GM23338 (cell line): Measurements from ENCODE around the gene EIF1B. TPM values are rescaled to one million over a fixed set of nuclear protein-coding genes. Genes with fewer than 3 reads are reported as not detected.

ENCODE experiments used
- ATAC-seq: fragments of 200-7000 bp; cut with Tn5 transposase; 3 replicates; pipeline ENCODE4 v1.9.1; 2020
- DNase-seq: peaks from one replicate; pipeline ENCODE4 v3.0.0-alpha.2; 2015; ENCODE audit warnings: low spot score
- H2AFZ ChIP-seq: fragments of 200-600 bp; sonication (generic); 2 replicates; pipeline ENCODE4 v1.8.0; 2016; ENCODE audit warnings: antibody characterized with exemption, mild to moderate bottlenecking, moderate library complexity
- H3F3A ChIP-seq: fragments of 200-600 bp; sonication (generic); replicated peaks from 2 replicates; pipeline ENCODE4 v1.8.0; 2017; ENCODE audit warnings: antibody characterized with exemption, mixed run types, low read depth
- H3K27ac ChIP-seq: fragments of 200-600 bp; sonication (generic); 2 replicates; pipeline ENCODE4 v1.6.1; 2016; ENCODE audit warnings: low read depth
- H3K27me3 ChIP-seq: fragments of 200-600 bp; sonication (generic); 2 replicates; pipeline ENCODE4 v1.8.0; 2016; ENCODE audit warnings: mild to moderate bottlenecking, mixed run types, moderate library complexity; ENCODE audit not compliant: insufficient read depth
- H3K36me3 ChIP-seq: fragments of 200-600 bp; sonication (generic); 2 replicates; pipeline ENCODE4 v1.8.0; 2016; ENCODE audit warnings: mild to moderate bottlenecking; ENCODE audit not compliant: insufficient read depth
- H3K4me1 ChIP-seq: fragments of 200-600 bp; sonication (generic); 2 replicates; pipeline ENCODE4 v1.8.0; 2016; ENCODE audit warnings: mild to moderate bottlenecking, moderate library complexity; ENCODE audit not compliant: insufficient read depth
- H3K4me2 ChIP-seq: fragments of 200-600 bp; sonication (generic); 2 replicates; pipeline ENCODE4 v1.7.1; 2017; ENCODE audit warnings: mixed run types
- H3K4me3 ChIP-seq: fragments of 200-600 bp; sonication (generic); 2 replicates; pipeline ENCODE4 v1.6.1; 2016; ENCODE audit warnings: mixed run types
- H3K79me2 ChIP-seq: fragments of 200-600 bp; sonication (generic); replicated peaks from 2 replicates; pipeline ENCODE4 v1.8.0; 2017; ENCODE audit warnings: mild to moderate bottlenecking; ENCODE audit not compliant: insufficient read depth
- H3K9me2 ChIP-seq: fragments of 200-600 bp; sonication (generic); 2 replicates; pipeline ENCODE4 v1.8.0; 2017; ENCODE audit not compliant: insufficient read depth
- H4K20me1 ChIP-seq: fragments of 200-600 bp; sonication (generic); replicated peaks from 2 replicates; pipeline ENCODE4 v1.8.0; 2017; ENCODE audit warnings: mild to moderate bottlenecking; ENCODE audit not compliant: insufficient read depth
- H3K27ac Mint-ChIP-seq: 2 replicates; pipeline ENCODE4 v1.8.0; 2020; ENCODE audit warnings: inconsistent platforms, mild to moderate bottlenecking, moderate library complexity, mixed read lengths
- H3K27me3 Mint-ChIP-seq: 3 replicates; pipeline ENCODE4 v1.8.0; 2022; ENCODE audit warnings: low read depth, mild to moderate bottlenecking, moderate library complexity, mixed read lengths, inconsistent platforms; ENCODE audit not compliant: insufficient read depth, poor library complexity
- H3K36me3 Mint-ChIP-seq: 3 replicates; pipeline ENCODE4 v1.8.0; 2021; ENCODE audit warnings: low read depth, mild to moderate bottlenecking, inconsistent platforms, moderate library complexity, mixed read lengths
- H3K4me1 Mint-ChIP-seq: 3 replicates; pipeline ENCODE4 v1.8.0; 2020; ENCODE audit warnings: mild to moderate bottlenecking, inconsistent platforms, mixed read lengths
- H3K4me3 Mint-ChIP-seq: 3 replicates; pipeline ENCODE4 v1.8.0; 2021; ENCODE audit warnings: moderate library complexity, mild to moderate bottlenecking, inconsistent platforms, mixed read lengths
- H3K9me3 Mint-ChIP-seq: 3 replicates; pipeline ENCODE4 v1.8.0; 2020; ENCODE audit warnings: moderate library complexity, mild to moderate bottlenecking, inconsistent platforms, mixed read lengths
- CREB1 ChIP-seq: fragments of 250-450 bp; sonication (Bioruptor Pico); IDR thresholded peaks from 2 replicates; pipeline ENCODE4 v1.5.0; 2020; ENCODE audit warnings: low read depth, mild to moderate bottlenecking, moderate library complexity
- EZH2 ChIP-seq: fragments of 200-600 bp; sonication (generic); IDR thresholded peaks from one replicate; pipeline ENCODE4 v1.8.0; 2017; ENCODE audit warnings: antibody characterized with exemption, mild to moderate bottlenecking, low read depth; ENCODE audit not compliant: unreplicated experiment
- EZH2phosphoT487 ChIP-seq: fragments of 200-600 bp; sonication (generic); IDR thresholded peaks from one replicate; pipeline ENCODE4 v1.8.1; 2018; ENCODE audit warnings: antibody characterized with exemption; ENCODE audit not compliant: unreplicated experiment
- JUNB ChIP-seq: IDR thresholded peaks from one replicate; pipeline ENCODE4 v1.6.1; 2016; ENCODE audit warnings: antibody characterized with exemption; ENCODE audit not compliant: unreplicated experiment
- NANOG ChIP-seq: IDR thresholded peaks from 2 replicates; pipeline ENCODE4 v1.6.1; 2016; ENCODE audit warnings: antibody characterized with exemption, borderline replicate concordance
- POLR2AphosphoS5 ChIP-seq: IDR thresholded peaks from 2 replicates; pipeline ENCODE4 v1.6.1; 2016; ENCODE audit warnings: antibody characterized with exemption, low read depth
- STAT1 ChIP-seq: IDR thresholded peaks from one replicate; pipeline ENCODE4 v1.6.1; 2016; ENCODE audit warnings: antibody characterized with exemption; ENCODE audit not compliant: unreplicated experiment
- ZNF114 ChIP-seq: fragments of 250-450 bp; sonication (Bioruptor Pico); IDR thresholded peaks from 2 replicates; pipeline ENCODE4 v1.5.0; 2020; ENCODE audit warnings: mild to moderate bottlenecking, moderate library complexity
- ZNF331 ChIP-seq: fragments of 250-450 bp; sonication (Bioruptor Pico); IDR thresholded peaks from 2 replicates; pipeline ENCODE4 v1.5.0; 2020; ENCODE audit warnings: low read depth, mild to moderate bottlenecking, moderate library complexity
- polyA plus RNA-seq: library from polyadenylated mRNA; unstranded; fragments of >200 nt; fragmentation: Nextera tagmentation; extraction: Ambion mirVana; gene quantifications from 2 replicates; pipeline ENCODE4 v1.2.1, GENCODE V29; 2016
- total RNA-seq: library from RNA; depleted of rRNA; stranded (reverse); fragments of >200 nt; shearing (Covaris generic); gene quantifications from 2 replicates; pipeline ENCODE4 v1.2.3, GENCODE V29; 2014
- TF ChIP-seq, protein P1 (sequence below): fragments of 250-450 bp; sonication (Bioruptor Pico); IDR thresholded peaks from 2 replicates; pipeline ENCODE4 v1.5.0; 2020; ENCODE audit warnings: mild to moderate bottlenecking, moderate library complexity
- TF ChIP-seq, protein P2 (sequence below): IDR thresholded peaks from one replicate; pipeline ENCODE4 v1.6.1; 2018; ENCODE audit warnings: antibody characterized with exemption; ENCODE audit not compliant: unreplicated experiment
- TF ChIP-seq, protein P3 (sequence below): IDR thresholded peaks from 2 replicates; pipeline ENCODE4 v1.6.1; 2016; ENCODE audit warnings: antibody characterized with exemption
- TF ChIP-seq, protein P4 (sequence below), 2 experiments: fragments of 200-600 bp in 1 of 2; sonication (generic) in 1 of 2; conservative IDR thresholded peaks; 2 replicates each; pipeline versions ENCODE4 v1.5.1 to v1.6.1; 2016 to 2017; ENCODE audit warnings: antibody characterized with exemption in 2 of 2, low read depth in 2 of 2, mild to moderate bottlenecking in 2 of 2, moderate library complexity in 1 of 2

The EIF1B gene
- total and polyA plus RNA-seq, 2 experiments from 2014 or later: 24.4 to 229 TPM

DNA sequence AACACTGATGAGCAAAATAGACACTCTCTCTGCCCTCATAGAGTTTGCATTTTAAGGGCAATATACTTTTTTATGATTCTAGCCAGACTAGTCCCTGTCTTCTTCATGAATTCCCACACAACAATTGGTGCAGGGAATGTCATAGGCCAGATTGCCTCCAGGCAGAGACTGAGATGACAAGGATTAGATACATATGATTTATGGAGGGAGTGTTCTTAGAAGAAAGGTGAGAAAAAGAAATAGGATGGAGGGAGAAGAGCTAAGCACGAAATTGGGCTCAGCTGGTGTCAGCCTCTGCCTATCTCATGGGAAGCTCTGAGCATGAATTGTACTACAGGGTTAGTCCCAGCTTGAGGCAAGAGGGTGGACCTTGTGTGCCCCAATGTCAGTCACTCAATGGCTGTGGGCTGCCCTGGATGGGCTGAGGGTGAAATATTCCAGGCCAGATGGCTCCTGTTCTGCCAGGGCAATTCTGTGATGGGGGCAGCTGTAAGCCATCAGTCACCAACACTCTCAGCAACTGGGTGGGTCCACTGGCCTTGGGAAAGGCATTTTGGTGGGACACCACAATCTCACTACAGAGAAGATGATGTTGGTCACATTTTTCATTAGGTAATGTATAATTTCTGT is 31.1 kb downstream of the EIF1B start:
- ATAC-seq (no peak), DNase-seq (no peak)
- no peaks in the 10 kb centered on the region for H3K27me3 Mint-ChIP-seq
- Histone ChIP-seq H3K9me2 (peaks cover 4% of the 10 kb centered on the region; the same call in 1 of the 2 replicates), H3K36me3 (no peaks in the 10 kb centered on the region), H2AFZ (no peak overlapping the region), H3K27ac (no peak overlapping the region), H3F3A (no peaks in the 10 kb centered on the region), H3K4me3 (no peak overlapping the region), H3K4me2 (no peak overlapping the region), H3K27me3 (no peaks in the 10 kb centered on the region), H3K79me2 (no peaks in the 10 kb centered on the region), H4K20me1 (no peaks in the 10 kb centered on the region), H3K4me1 (no peaks in the 10 kb centered on the region)
- no peaks in the 10 kb centered on the region for H3K36me3 Mint-ChIP-seq
- TF ChIP-seq, protein P1, sequence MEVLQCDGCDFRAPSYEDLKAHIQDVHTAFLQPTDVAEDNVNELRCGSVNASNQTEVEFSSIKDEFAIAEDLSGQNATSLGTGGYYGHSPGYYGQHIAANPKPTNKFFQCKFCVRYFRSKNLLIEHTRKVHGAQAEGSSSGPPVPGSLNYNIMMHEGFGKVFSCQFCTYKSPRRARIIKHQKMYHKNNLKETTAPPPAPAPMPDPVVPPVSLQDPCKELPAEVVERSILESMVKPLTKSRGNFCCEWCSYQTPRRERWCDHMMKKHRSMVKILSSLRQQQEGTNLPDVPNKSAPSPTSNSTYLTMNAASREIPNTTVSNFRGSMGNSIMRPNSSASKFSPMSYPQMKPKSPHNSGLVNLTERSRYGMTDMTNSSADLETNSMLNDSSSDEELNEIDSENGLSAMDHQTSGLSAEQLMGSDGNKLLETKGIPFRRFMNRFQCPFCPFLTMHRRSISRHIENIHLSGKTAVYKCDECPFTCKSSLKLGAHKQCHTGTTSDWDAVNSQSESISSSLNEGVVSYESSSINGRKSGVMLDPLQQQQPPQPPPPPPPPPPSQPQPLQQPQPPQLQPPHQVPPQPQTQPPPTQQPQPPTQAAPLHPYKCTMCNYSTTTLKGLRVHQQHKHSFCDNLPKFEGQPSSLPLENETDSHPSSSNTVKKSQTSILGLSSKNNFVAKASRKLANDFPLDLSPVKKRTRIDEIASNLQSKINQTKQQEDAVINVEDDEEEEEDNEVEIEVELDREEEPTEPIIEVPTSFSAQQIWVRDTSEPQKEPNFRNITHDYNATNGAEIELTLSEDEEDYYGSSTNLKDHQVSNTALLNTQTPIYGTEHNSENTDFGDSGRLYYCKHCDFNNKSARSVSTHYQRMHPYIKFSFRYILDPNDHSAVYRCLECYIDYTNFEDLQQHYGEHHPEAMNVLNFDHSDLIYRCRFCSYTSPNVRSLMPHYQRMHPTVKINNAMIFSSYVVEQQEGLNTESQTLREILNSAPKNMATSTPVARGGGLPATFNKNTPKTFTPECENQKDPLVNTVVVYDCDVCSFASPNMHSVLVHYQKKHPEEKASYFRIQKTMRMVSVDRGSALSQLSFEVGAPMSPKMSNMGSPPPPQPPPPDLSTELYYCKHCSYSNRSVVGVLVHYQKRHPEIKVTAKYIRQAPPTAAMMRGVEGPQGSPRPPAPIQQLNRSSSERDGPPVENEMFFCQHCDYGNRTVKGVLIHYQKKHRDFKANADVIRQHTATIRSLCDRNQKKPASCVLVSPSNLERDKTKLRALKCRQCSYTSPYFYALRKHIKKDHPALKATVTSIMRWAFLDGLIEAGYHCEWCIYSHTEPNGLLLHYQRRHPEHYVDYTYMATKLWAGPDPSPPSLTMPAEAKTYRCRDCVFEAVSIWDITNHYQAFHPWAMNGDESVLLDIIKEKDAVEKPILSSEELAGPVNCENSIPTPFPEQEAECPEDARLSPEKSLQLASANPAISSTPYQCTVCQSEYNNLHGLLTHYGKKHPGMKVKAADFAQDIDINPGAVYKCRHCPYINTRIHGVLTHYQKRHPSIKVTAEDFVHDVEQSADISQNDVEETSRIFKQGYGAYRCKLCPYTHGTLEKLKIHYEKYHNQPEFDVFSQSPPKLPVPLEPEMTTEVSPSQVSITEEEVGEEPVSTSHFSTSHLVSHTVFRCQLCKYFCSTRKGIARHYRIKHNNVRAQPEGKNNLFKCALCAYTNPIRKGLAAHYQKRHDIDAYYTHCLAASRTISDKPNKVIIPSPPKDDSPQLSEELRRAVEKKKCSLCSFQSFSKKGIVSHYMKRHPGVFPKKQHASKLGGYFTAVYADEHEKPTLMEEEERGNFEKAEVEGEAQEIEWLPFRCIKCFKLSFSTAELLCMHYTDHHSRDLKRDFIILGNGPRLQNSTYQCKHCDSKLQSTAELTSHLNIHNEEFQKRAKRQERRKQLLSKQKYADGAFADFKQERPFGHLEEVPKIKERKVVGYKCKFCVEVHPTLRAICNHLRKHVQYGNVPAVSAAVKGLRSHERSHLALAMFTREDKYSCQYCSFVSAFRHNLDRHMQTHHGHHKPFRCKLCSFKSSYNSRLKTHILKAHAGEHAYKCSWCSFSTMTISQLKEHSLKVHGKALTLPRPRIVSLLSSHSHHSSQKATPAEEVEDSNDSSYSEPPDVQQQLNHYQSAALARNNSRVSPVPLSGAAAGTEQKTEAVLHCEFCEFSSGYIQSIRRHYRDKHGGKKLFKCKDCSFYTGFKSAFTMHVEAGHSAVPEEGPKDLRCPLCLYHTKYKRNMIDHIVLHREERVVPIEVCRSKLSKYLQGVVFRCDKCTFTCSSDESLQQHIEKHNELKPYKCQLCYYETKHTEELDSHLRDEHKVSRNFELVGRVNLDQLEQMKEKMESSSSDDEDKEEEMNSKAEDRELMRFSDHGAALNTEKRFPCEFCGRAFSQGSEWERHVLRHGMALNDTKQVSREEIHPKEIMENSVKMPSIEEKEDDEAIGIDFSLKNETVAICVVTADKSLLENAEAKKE (CRISPR knock-in tag): no peak
- TF ChIP-seq EZH2 (no peak), POLR2AphosphoS5 (no peak), NANOG (no peak), ZNF331 (CRISPR knock-in tag) (no peak), CREB1 (CRISPR knock-in tag) (no peak), EZH2phosphoT487 (no peak), JUNB (no peak), STAT1 (no peak), ZNF114 (no peak)
- TF ChIP-seq, protein P2, sequence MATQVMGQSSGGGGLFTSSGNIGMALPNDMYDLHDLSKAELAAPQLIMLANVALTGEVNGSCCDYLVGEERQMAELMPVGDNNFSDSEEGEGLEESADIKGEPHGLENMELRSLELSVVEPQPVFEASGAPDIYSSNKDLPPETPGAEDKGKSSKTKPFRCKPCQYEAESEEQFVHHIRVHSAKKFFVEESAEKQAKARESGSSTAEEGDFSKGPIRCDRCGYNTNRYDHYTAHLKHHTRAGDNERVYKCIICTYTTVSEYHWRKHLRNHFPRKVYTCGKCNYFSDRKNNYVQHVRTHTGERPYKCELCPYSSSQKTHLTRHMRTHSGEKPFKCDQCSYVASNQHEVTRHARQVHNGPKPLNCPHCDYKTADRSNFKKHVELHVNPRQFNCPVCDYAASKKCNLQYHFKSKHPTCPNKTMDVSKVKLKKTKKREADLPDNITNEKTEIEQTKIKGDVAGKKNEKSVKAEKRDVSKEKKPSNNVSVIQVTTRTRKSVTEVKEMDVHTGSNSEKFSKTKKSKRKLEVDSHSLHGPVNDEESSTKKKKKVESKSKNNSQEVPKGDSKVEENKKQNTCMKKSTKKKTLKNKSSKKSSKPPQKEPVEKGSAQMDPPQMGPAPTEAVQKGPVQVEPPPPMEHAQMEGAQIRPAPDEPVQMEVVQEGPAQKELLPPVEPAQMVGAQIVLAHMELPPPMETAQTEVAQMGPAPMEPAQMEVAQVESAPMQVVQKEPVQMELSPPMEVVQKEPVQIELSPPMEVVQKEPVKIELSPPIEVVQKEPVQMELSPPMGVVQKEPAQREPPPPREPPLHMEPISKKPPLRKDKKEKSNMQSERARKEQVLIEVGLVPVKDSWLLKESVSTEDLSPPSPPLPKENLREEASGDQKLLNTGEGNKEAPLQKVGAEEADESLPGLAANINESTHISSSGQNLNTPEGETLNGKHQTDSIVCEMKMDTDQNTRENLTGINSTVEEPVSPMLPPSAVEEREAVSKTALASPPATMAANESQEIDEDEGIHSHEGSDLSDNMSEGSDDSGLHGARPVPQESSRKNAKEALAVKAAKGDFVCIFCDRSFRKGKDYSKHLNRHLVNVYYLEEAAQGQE: no peak
- TF ChIP-seq, protein P3, sequence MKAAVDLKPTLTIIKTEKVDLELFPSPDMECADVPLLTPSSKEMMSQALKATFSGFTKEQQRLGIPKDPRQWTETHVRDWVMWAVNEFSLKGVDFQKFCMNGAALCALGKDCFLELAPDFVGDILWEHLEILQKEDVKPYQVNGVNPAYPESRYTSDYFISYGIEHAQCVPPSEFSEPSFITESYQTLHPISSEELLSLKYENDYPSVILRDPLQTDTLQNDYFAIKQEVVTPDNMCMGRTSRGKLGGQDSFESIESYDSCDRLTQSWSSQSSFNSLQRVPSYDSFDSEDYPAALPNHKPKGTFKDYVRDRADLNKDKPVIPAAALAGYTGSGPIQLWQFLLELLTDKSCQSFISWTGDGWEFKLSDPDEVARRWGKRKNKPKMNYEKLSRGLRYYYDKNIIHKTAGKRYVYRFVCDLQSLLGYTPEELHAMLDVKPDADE: no peak
- TF ChIP-seq, protein P4, sequence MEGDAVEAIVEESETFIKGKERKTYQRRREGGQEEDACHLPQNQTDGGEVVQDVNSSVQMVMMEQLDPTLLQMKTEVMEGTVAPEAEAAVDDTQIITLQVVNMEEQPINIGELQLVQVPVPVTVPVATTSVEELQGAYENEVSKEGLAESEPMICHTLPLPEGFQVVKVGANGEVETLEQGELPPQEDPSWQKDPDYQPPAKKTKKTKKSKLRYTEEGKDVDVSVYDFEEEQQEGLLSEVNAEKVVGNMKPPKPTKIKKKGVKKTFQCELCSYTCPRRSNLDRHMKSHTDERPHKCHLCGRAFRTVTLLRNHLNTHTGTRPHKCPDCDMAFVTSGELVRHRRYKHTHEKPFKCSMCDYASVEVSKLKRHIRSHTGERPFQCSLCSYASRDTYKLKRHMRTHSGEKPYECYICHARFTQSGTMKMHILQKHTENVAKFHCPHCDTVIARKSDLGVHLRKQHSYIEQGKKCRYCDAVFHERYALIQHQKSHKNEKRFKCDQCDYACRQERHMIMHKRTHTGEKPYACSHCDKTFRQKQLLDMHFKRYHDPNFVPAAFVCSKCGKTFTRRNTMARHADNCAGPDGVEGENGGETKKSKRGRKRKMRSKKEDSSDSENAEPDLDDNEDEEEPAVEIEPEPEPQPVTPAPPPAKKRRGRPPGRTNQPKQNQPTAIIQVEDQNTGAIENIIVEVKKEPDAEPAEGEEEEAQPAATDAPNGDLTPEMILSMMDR (conservative IDR thresholded peaks at IDR 0.05; ENCODE audit: low read depth in 2 of 2): no peak
- no peaks in the 10 kb centered on the region for H3K4me1 Mint-ChIP-seq
- H3K9me3 Mint-ChIP-seq: no peaks in the 10 kb centered on the region
- H3K4me3 Mint-ChIP-seq: no peak overlapping the region
- no peak overlapping the region for H3K27ac Mint-ChIP-seq
